ENCODE measurements around the gene ZNF85.
A peak's percentile ranks its signal among the peaks of the same experiment; 100 is the strongest.
"Not testable (repeated sequence)": the region's sequence is repeated elsewhere in the genome, so short reads cannot be mapped to it uniquely, and the experiment has no call there.

ZNF85 gene

GRCh38 chr19:20923077-20923871, at the start of gene ZNF85:
Gene ZNF85 (plus strand): TSS chr19:20923251. CDS start chr19:20923401, 150 bp downstream.
- peak; percentile 98 for DNase-seq

GRCh38 chr19:20879501-20879900, 43.5 kb upstream of the ZNF85 start:
- DNase-seq: no peak

- no peak for DNase-seq
Measured at GRCh38 chr19:20912973-20913372, 10.1 kb upstream of the ZNF85 start.

GRCh38 chr19:20925481-20925880, 2.4 kb downstream of the ZNF85 start:
- DNase-seq: no peak

- DNase-seq: peak; percentile 12
Measured at GRCh38 chr19:20926796-20927195, 3.7 kb downstream of the ZNF85 start.

- DNase-seq: no peak
Measured at GRCh38 chr19:20928371-20928770, 5.3 kb downstream of the ZNF85 start.

- DNase-seq: not testable (repeated sequence)
Measured at GRCh38 chr19:20936322-20936947, 13.4 kb downstream of the ZNF85 start.

GRCh38 chr19:20952561-20953095, 29.6 kb downstream of the ZNF85 start:
- DNase-seq: not testable (repeated sequence)

GRCh38 chr19:20964798-20965197, 41.7 kb downstream of the ZNF85 start:
- DNase-seq: no peak

- DNase-seq: no peak
Measured at GRCh38 chr19:20968092-20968491, 45.0 kb downstream of the ZNF85 start.

GRCh38 chr19:20969498-20969897, 46.4 kb downstream of the ZNF85 start:
- no peak for DNase-seq

- no peak for DNase-seq
Measured at GRCh38 chr19:20969898-20970297, 46.8 kb downstream of the ZNF85 start.

GRCh38 chr19:20992788-20993187, 69.7 kb downstream of the ZNF85 start:
- not testable (repeated sequence) for DNase-seq

- peak; percentile 95 for DNase-seq
Measured at GRCh38 chr19:20999731-21000352, 76.8 kb downstream of the ZNF85 start.
